ENCODE data around the gene RASA1. TPM values are rescaled to one million over a fixed set of nuclear protein-coding genes. Genes with fewer than 3 reads are reported as not detected.

The RASA1 gene
- total and polyA plus RNA-seq, 9 of the 15 experiments (the other 6 are each of a cell fraction or from before 2014, with no cell fraction given) = 3.2 to 17.3 (median 9.2) TPM

GRCh38 chr5:87268970-87269377 lies 1.3 kb downstream of the RASA1 start:
- 3% methylated on average over 4 of the region's 4 CpGs for WGBS (ENCODE audit: insufficient coverage, low coverage, missing lambda C conversion rate)
- H3K4me1 ChIP-seq (replicated peaks in 1 of 2; ENCODE audit: control insufficient read depth in 2 of 2, insufficient read depth in 2 of 2, low read length in 2 of 2) = peaks cover 6 to 14% of the 10 kb centered on the region in 2 experiments; a peak in 2 of 5 replicates
- ATAC-seq = no peak
- DNase-seq (ENCODE audit: extremely low read depth in 1 of 4, low spot score in 3 of 4) = no peak
- no TSS peak for BruUV-seq (replicated peaks)
- in situ Hi-C loops (cut with MboI) (no loop called here), intact Hi-C loops (cut with micrococcal nuclease) (loop anchor here (10.0 kb wide), 2 partner anchors 126 to 154 kb away; no protein-coding TSS in a partner anchor)
- ChIA-PET POLR2A (interaction anchor here (0.9 to 1.5 kb wide), 6 partner anchors 9 to 58 kb away, joined by 3 to 4 read pairs (median 3); no protein-coding TSS in a partner anchor), CTCF (ENCODE audit: low intra/inter-chr PET ratio) (no interaction called here)
- peaks cover 48% of the 10 kb centered on the region for H3K79me2 ChIP-seq (ENCODE audit: control insufficient read depth, insufficient read depth, low read length)
- no peaks in the 10 kb centered on the region for H4K20me1 ChIP-seq (replicated peaks; ENCODE audit: control insufficient read depth, insufficient read depth, low read length)
- H3K9me3 ChIP-seq (replicated peaks; ENCODE audit: control insufficient read depth, insufficient read depth, low read depth, low read length) = no peaks in the 10 kb centered on the region
- H2AFZ ChIP-seq (ENCODE audit: low read depth, low read length) = peak overlapping the region; percentile 94
- FAIRE-seq = no peak
- no peaks in the 10 kb centered on the region for H3K9me1 ChIP-seq (ENCODE audit: control insufficient read depth, insufficient read depth, low read length)
- H3K36me3 ChIP-seq (ENCODE audit: control insufficient read depth, insufficient read depth, low read length) = peaks cover 2% of the 10 kb centered on the region; the same call in 2 of the 3 replicates
- H3K4me3 ChIP-seq = peak overlapping the region; percentile 87
- H3K27ac ChIP-seq (ENCODE audit: extremely low read depth, low read depth, low read length) = peak overlapping the region; percentile 88; the same call in 2 of the 3 replicates
- H3K27me3 ChIP-seq (ENCODE audit: control insufficient read depth in 2 of 2, insufficient read depth in 2 of 2, low read length in 2 of 2) = no peaks in the 10 kb centered on the region
- H3K4me2 ChIP-seq (ENCODE audit: insufficient read depth, low read length) = peak overlapping the region; percentile 97
- peak overlapping the region; percentile 74 to 97 for H3K9ac ChIP-seq (ENCODE audit: insufficient read depth in 1 of 2, low read depth in 2 of 2, low read length in 2 of 2)
- no peak for TF ChIP-seq AFF4 (CRISPR knock-in tag; IDR thresholded peaks at IDR 0.05)
- TF ChIP-seq CEBPG (CRISPR knock-in tag; IDR thresholded peaks at IDR 0.05) = no peak
- no peak for TF ChIP-seq CEBPG (tag; conservative IDR thresholded peaks at IDR 0.05 in 1 of 2, IDR thresholded peaks at IDR 0.05 in 1 of 2)
- no peak for TF ChIP-seq MYC (IDR thresholded peaks at IDR 0.05; ENCODE audit: low read depth, low read length)
- no peak for TF ChIP-seq MYC (CRISPR knock-in tag; IDR thresholded peaks at IDR 0.05; ENCODE audit: borderline replicate concordance, low read depth)
- no peak for TF ChIP-seq ZNF699 (CRISPR knock-in tag; IDR thresholded peaks at IDR 0.05; ENCODE audit: insufficient replicate concordance)
- TF ChIP-seq CTCF (IDR thresholded peaks at IDR 0.05 in 2 of 3, conservative IDR thresholded peaks at IDR 0.05 in 1 of 3; ENCODE audit: insufficient read depth in 2 of 3, low read depth in 1 of 3, low read length in 3 of 3) = no peak
- no peak for TF ChIP-seq CBX3 (IDR thresholded peaks at IDR 0.05; ENCODE audit: borderline replicate concordance in 1 of 2, low read length in 2 of 2)
- no peak for TF ChIP-seq MCM7 (IDR thresholded peaks at IDR 0.05)
- no peak for TF ChIP-seq ZNF282 (CRISPR knock-in tag; IDR thresholded peaks at IDR 0.05)
- no peak for TF ChIP-seq ZNF431 (CRISPR knock-in tag; IDR thresholded peaks at IDR 0.05)
- no peak for TF ChIP-seq NFRKB (IDR thresholded peaks at IDR 0.05; ENCODE audit: low read depth)
- no peak for TF ChIP-seq E2F8 (IDR thresholded peaks at IDR 0.05; ENCODE audit: low read depth, partially characterized antibody)
- TF ChIP-seq BCL6 (CRISPR knock-in tag; IDR thresholded peaks at IDR 0.05) = no peak
- TF ChIP-seq NCOA6 (IDR thresholded peaks at IDR 0.05) = no peak

Data from K562 (cell line).